H9 (cell line): ENCODE data around the gene INO80. TPM values are rescaled to one million over a fixed set of nuclear protein-coding genes. Genes with fewer than 3 reads are reported as not detected.

ENCODE experiments used
- DNase-seq: peaks from one replicate; pipeline ENCODE4 v3.0.0-alpha.2; 2017
- H2AFZ ChIP-seq: one replicate; pipeline ENCODE4 v1.6.1; 2013; ENCODE audit warnings: mild to moderate bottlenecking, low read length, control low read depth, moderate library complexity
- H2AK5ac ChIP-seq: 2 replicates; pipeline ENCODE4 v1.6.1; 2013; ENCODE audit warnings: low read length, control low read depth, mixed read lengths; ENCODE audit not compliant: insufficient read length
- H2BK120ac ChIP-seq: one replicate; pipeline ENCODE4 v1.6.1; 2013; ENCODE audit warnings: low read depth, mild to moderate bottlenecking, low read length, control low read depth, inconsistent platforms; ENCODE audit not compliant: poor library complexity, severe bottlenecking
- H2BK12ac ChIP-seq: 2 replicates; pipeline ENCODE4 v1.6.1; 2013; ENCODE audit warnings: low read length, control low read depth, mixed read lengths, low read depth; ENCODE audit not compliant: insufficient read length
- H2BK15ac ChIP-seq: 2 replicates; pipeline ENCODE4 v1.6.1; 2013; ENCODE audit warnings: low read depth, low read length, control low read depth
- H2BK20ac ChIP-seq: one replicate; pipeline ENCODE4 v1.6.1; 2013; ENCODE audit warnings: low read depth, mild to moderate bottlenecking, low read length, control low read depth, inconsistent platforms; ENCODE audit not compliant: poor library complexity, severe bottlenecking
- H2BK5ac ChIP-seq: 2 replicates; pipeline ENCODE4 v1.6.1; 2013; ENCODE audit warnings: low read length, control low read depth, mixed read lengths; ENCODE audit not compliant: insufficient read length
- H3K14ac ChIP-seq: 2 replicates; pipeline ENCODE4 v1.6.1; 2013; ENCODE audit warnings: low read length, control low read depth; ENCODE audit not compliant: insufficient read depth
- H3K18ac ChIP-seq: 2 replicates; pipeline ENCODE4 v1.6.1; 2013; ENCODE audit warnings: low read depth, mild to moderate bottlenecking, mixed read lengths, low read length, control low read depth; ENCODE audit not compliant: insufficient read length
- H3K23ac ChIP-seq: 2 replicates; pipeline ENCODE4 v1.6.1; 2013; ENCODE audit warnings: low read length, control low read depth, mixed read lengths, low read depth; ENCODE audit not compliant: insufficient read length
- H3K23me2 ChIP-seq: 2 replicates; pipeline ENCODE4 v1.6.1; 2013; ENCODE audit warnings: low read depth, mild to moderate bottlenecking, mixed read lengths, low read length, control low read depth; ENCODE audit not compliant: insufficient read length, poor library complexity, severe bottlenecking
- H3K27ac ChIP-seq: 2 replicates; pipeline ENCODE4 v1.5.1; 2013; ENCODE audit warnings: low read length, control low read depth, mixed read lengths, low read depth; ENCODE audit not compliant: insufficient read length
- H3K27me3 ChIP-seq: 2 replicates; pipeline ENCODE4 v1.6.1; 2013; ENCODE audit warnings: low read length, control low read depth, inconsistent platforms; ENCODE audit not compliant: insufficient read depth
- H3K4ac ChIP-seq: 2 replicates; pipeline ENCODE4 v1.6.1; 2013; ENCODE audit warnings: low read depth, mild to moderate bottlenecking, control low read depth, inconsistent platforms, low read length, moderate library complexity
- H3K4me1 ChIP-seq: 2 replicates; pipeline ENCODE4 v1.6.1; 2013; ENCODE audit warnings: low read length, control low read depth, inconsistent platforms; ENCODE audit not compliant: insufficient read depth
- H3K4me2 ChIP-seq: 2 replicates; pipeline ENCODE4 v1.6.1; 2013; ENCODE audit warnings: low read length, control low read depth, mixed read lengths; ENCODE audit not compliant: insufficient read length, insufficient read depth
- H3K56ac ChIP-seq: 2 replicates; pipeline ENCODE4 v1.6.1; 2013; ENCODE audit warnings: low read depth, mild to moderate bottlenecking, mixed read lengths, low read length, control low read depth; ENCODE audit not compliant: insufficient read length
- H3K79me1 ChIP-seq: 2 replicates; pipeline ENCODE4 v1.6.1; 2013; ENCODE audit warnings: low read depth, mild to moderate bottlenecking, moderate library complexity, low read length, control low read depth, inconsistent platforms; ENCODE audit not compliant: insufficient read depth, poor library complexity, severe bottlenecking
- H3K79me2 ChIP-seq: 2 replicates; pipeline ENCODE4 v1.6.1; 2013; ENCODE audit warnings: low read length, control low read depth, inconsistent platforms; ENCODE audit not compliant: insufficient read depth
- H3K9ac ChIP-seq: 2 replicates; pipeline ENCODE4 v1.6.1; 2013; ENCODE audit warnings: low read length, control low read depth, mixed read lengths; ENCODE audit not compliant: insufficient read length; ENCODE audit errors: extremely low read depth
- H3K9me3 ChIP-seq: one replicate; pipeline ENCODE4 v1.6.1; 2013; ENCODE audit warnings: low read depth, low read length, inconsistent platforms; ENCODE audit not compliant: control insufficient read depth
- H3T11ph ChIP-seq: one replicate; pipeline ENCODE4 v1.6.1; 2013; ENCODE audit warnings: mild to moderate bottlenecking, low read length, control low read depth, inconsistent platforms
- H4K20me1 ChIP-seq: one replicate; pipeline ENCODE4 v1.6.1; 2013; ENCODE audit not compliant: control insufficient read depth, insufficient read length, insufficient read depth
- H4K5ac ChIP-seq: 2 replicates; pipeline ENCODE4 v1.6.1; 2013; ENCODE audit warnings: low read depth, mild to moderate bottlenecking, mixed read lengths, low read length, control low read depth; ENCODE audit not compliant: insufficient read length
- H4K8ac ChIP-seq: replicated peaks from 2 replicates; pipeline ENCODE4 v1.6.1; 2013; ENCODE audit warnings: low read length, control low read depth, mixed read lengths, low read depth; ENCODE audit not compliant: insufficient read length
- H4K91ac ChIP-seq: 2 replicates; pipeline ENCODE4 v1.6.1; 2013; ENCODE audit warnings: low read depth, mild to moderate bottlenecking, moderate library complexity, mixed read lengths, low read length, control low read depth; ENCODE audit not compliant: insufficient read length
- H3K27ac Mint-ChIP-seq, 3 experiments: 2 replicates in 2 of 3; 3 replicates in 1 of 3; pipeline ENCODE4 v1.8.0; 2020 to 2021; ENCODE audit warnings: mixed read lengths in 3 of 3, mild to moderate bottlenecking in 1 of 3, moderate library complexity in 1 of 3
- H3K27me3 Mint-ChIP-seq: 2 replicates; pipeline ENCODE4 v1.8.0; 2021; ENCODE audit warnings: low read depth, mild to moderate bottlenecking, moderate library complexity, mixed read lengths
- H3K36me3 Mint-ChIP-seq, 3 experiments: 2 replicates in 2 of 3; 3 replicates in 1 of 3; pipeline ENCODE4 v1.8.0; 2020 to 2021; ENCODE audit warnings: low read depth in 3 of 3, mixed read lengths in 3 of 3; ENCODE audit not compliant: insufficient read depth in 1 of 3
- H3K4me1 Mint-ChIP-seq, 2 experiments: 2 replicates each; pipeline ENCODE4 v1.8.0; 2020; ENCODE audit warnings: mixed read lengths in 2 of 2
- H3K4me3 Mint-ChIP-seq, 2 experiments: 2 replicates in 1 of 2; 3 replicates in 1 of 2; pipeline ENCODE4 v1.8.0; 2020 to 2021; ENCODE audit warnings: mild to moderate bottlenecking in 2 of 2, mixed read lengths in 2 of 2, moderate library complexity in 1 of 2
- H3K9me3 Mint-ChIP-seq, 2 experiments: 2 replicates in 1 of 2; 3 replicates in 1 of 2; pipeline ENCODE4 v1.8.0; 2020; ENCODE audit warnings: mild to moderate bottlenecking in 2 of 2, mixed read lengths in 2 of 2, moderate library complexity in 1 of 2
- WGBS: extraction: QIAGEN DNeasy Blood & Tissue Kit; methylation state at CpG from one replicate; pipeline ENCODE4 v1.1.7; 2013; ENCODE audit warnings: missing lambda C conversion rate, low lambda C conversion rate, mixed read lengths; ENCODE audit not compliant: insufficient read length; ENCODE audit errors: extremely low coverage; 5-methylcytosine and 5-hydroxymethylcytosine counted together
- total RNA-seq: library from RNA; stranded (reverse); gene quantifications from 2 replicates; pipeline ENCODE4 v1.2.1, GENCODE V29; 2021
- TF ChIP-seq, protein P1 (sequence below): fragments of 200-600 bp; sonication (generic); conservative IDR thresholded peaks from 3 replicates; pipeline ENCODE4 v1.8.0; 2021; ENCODE audit warnings: antibody characterized with exemption, mild to moderate bottlenecking

The INO80 gene
- total RNA-seq, 1 experiment from 2014 or later = 29.2 TPM

DNA sequence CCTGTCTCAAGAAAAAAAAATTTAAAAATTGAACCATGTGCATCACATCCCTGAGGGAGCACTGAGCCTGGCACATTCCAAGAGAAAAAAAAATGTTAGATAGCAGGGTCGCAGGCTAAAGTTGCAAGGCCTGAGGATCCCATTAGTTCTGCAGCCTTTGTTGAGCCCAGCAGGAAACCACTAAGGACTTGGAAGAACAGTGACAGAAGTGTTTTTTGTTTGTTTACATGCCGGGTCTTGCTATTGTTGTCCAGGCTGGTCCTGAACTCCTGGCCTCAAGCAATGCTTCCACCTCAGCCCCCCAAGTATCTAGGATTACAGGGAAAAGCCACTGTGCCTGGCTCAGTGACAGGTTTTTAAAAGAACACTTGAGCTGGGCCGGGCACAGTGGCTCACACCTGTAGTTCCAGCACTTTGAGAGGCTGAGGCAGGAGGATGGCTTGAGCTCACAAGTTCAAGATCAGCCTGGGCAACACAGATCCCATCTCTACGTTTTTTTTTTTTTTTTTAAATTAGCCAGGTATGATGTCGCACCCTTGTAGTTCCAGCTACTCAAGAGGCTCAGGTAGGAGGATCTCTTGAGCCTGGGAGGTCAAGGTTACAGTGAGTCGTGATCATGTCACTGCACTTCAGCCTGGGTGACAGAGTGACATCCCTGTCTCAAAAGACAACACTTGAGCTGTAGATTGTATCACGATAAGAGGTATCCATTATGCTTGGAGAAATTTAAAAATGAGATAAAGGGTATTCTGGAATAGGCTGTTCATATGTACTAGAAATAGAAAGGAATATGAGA lies 147.6 kb downstream of the INO80 start:
- Histone ChIP-seq H3K79me1 (no peaks in the 10 kb centered on the region), H3K4me2 (no peak overlapping the region), H2AFZ (no peak overlapping the region), H2AK5ac (no peak overlapping the region), H4K8ac (no peak overlapping the region), H3K4me1 (no peaks in the 10 kb centered on the region; the same call in 1 of the 2 replicates), H3T11ph (no peak overlapping the region), H3K56ac (no peak overlapping the region), H2BK120ac (no peak overlapping the region), H3K23ac (no peak overlapping the region), H4K91ac (no peak overlapping the region), H3K23me2 (no peaks in the 10 kb centered on the region), H3K27ac (no peak overlapping the region), H3K4ac (no peak overlapping the region), H3K79me2 (no peaks in the 10 kb centered on the region), H4K5ac (no peak overlapping the region), H2BK15ac (no peak overlapping the region), H3K14ac (no peak overlapping the region), H3K18ac (no peak overlapping the region), H4K20me1 (no peaks in the 10 kb centered on the region), H3K9me3 (no peaks in the 10 kb centered on the region), H2BK12ac (no peak overlapping the region), H2BK20ac (no peak overlapping the region), H3K27me3 (no peaks in the 10 kb centered on the region), H2BK5ac (no peak overlapping the region), H3K9ac (no peak overlapping the region)
- Mint-ChIP-seq H3K4me3 (no peak overlapping the region; a peak in 2 of 5 replicates), H3K36me3 (no peaks in the 10 kb centered on the region), H3K4me1 (peaks cover 27 to 41% of the 10 kb centered on the region in 2 experiments), H3K27ac (0 out of 7 replicates have a peak overlapping the region, but pooled peaks of 1 of the 3 experiments have one; percentile 67), H3K27me3 (no peaks in the 10 kb centered on the region; the same call in 1 of the 2 replicates), H3K9me3 (no peaks in the 10 kb centered on the region; a peak in 2 of 5 replicates)
- no CpG with 5 or more reads among the region's 7 CpGs for WGBS
- TF ChIP-seq, protein P1, sequence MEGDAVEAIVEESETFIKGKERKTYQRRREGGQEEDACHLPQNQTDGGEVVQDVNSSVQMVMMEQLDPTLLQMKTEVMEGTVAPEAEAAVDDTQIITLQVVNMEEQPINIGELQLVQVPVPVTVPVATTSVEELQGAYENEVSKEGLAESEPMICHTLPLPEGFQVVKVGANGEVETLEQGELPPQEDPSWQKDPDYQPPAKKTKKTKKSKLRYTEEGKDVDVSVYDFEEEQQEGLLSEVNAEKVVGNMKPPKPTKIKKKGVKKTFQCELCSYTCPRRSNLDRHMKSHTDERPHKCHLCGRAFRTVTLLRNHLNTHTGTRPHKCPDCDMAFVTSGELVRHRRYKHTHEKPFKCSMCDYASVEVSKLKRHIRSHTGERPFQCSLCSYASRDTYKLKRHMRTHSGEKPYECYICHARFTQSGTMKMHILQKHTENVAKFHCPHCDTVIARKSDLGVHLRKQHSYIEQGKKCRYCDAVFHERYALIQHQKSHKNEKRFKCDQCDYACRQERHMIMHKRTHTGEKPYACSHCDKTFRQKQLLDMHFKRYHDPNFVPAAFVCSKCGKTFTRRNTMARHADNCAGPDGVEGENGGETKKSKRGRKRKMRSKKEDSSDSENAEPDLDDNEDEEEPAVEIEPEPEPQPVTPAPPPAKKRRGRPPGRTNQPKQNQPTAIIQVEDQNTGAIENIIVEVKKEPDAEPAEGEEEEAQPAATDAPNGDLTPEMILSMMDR = no peak
- DNase-seq = peak; percentile 57
